Measurements from ENCODE around the gene INPP5J.

DNA sequence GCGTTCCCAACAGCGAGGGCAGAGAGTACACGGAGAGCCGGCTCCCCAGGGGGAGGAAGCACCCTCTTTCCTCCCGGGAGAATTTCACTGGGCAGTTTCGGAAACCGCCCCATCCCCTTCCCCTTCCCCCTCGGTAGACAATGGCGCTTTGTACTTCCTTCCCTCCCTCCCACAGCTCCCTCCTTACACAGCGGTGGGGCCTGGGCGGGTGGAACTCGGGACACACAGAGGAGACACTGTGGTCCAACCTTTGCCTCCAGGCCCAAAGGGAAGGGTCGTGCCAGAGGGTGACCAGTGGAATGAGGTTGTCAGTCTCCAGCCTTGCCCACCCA lies 37.3 kb upstream of the INPP5J start:
- TF ChIP-seq CTCF (IDR thresholded peaks at IDR 0.05) (peak in 2 of 12 donors; percentile 2 to 4), POLR2A (IDR thresholded peaks at IDR 0.05) (no peak)

Measured in heart left ventricle (tissue), 13 donors.